HEK293 (cell line): ENCODE results near the gene RAB9A.

Source experiments
- CTCF ChIA-PET: fragments of 350-600 bp; formaldehyde crosslinking; extraction: SDS; loops from one replicate; lab custom pipeline; 2021; ENCODE audit warnings: antibody characterized with exemption; lab: Yijun Ruan, JAX
- POLR2A ChIA-PET: fragments of 300-600 bp; formaldehyde crosslinking; extraction: SDS; loops from one replicate; lab custom pipeline; 2020; ENCODE audit warnings: antibody characterized with exemption, inconsistent platforms; lab: Yijun Ruan, JAX
- H3K27ac ChIP-seq: fragments of 200-500 bp; sonication (Bioruptor generic); 2 replicates; pipeline ENCODE4 v1.5.1; 2014; ENCODE audit warnings: low read depth, low read length, control low read depth, inconsistent platforms; ENCODE audit errors: extremely low read depth
- H3K36me3 ChIP-seq, 2 experiments: fragments of 200-500 bp in 1 of 2; sonication (Bioruptor generic) in 1 of 2; 1 replicate in 1 of 2; 2 replicates in 1 of 2; pipeline ENCODE4 v1.5.1; 2014 to 2017; ENCODE audit warnings: inconsistent platforms in 2 of 2, low read length in 2 of 2; ENCODE audit not compliant: control insufficient read depth in 2 of 2, insufficient read depth in 1 of 2
- H3K4me1 ChIP-seq: fragments of 200-500 bp; sonication (Bioruptor generic); 2 replicates; pipeline ENCODE4 v1.5.1; 2014; ENCODE audit warnings: mild to moderate bottlenecking, low read length, inconsistent platforms; ENCODE audit not compliant: control insufficient read depth, insufficient read depth
- H3K4me3 ChIP-seq: 2 replicates; pipeline ENCODE4 v1.5.1; 2011; ENCODE audit warnings: low read depth, mild to moderate bottlenecking, control low read depth, low read length, moderate library complexity
- H3K9me3 ChIP-seq: fragments of 200-500 bp; sonication (Bioruptor generic); 2 replicates; pipeline ENCODE4 v1.5.1; 2014; ENCODE audit warnings: low read depth, low read length, inconsistent platforms; ENCODE audit not compliant: control insufficient read depth, insufficient read depth
- HOXA7 ChIP-seq: sonication (generic); formaldehyde crosslinking; IDR thresholded peaks from 2 replicates; pipeline ENCODE4 v1.8.1; 2022; ENCODE audit warnings: missing genetic modification reagents, borderline replicate concordance
- MEIS1 ChIP-seq: sonication (generic); formaldehyde crosslinking; IDR thresholded peaks from 2 replicates; pipeline ENCODE4 v1.8.1; 2022; ENCODE audit warnings: missing genetic modification reagents, mild to moderate bottlenecking, borderline replicate concordance
- SCRT1 ChIP-seq: fragments of 450-650 bp; formaldehyde crosslinking; IDR thresholded peaks from 2 replicates; pipeline ENCODE4 v1.5.1; 2016; ENCODE audit warnings: missing biosample characterization, missing genetic modification characterization, borderline replicate concordance
- TCF7L2 ChIP-seq: IDR thresholded peaks from 2 replicates; pipeline ENCODE4 v1.6.1; 2011; ENCODE audit warnings: low read depth, mild to moderate bottlenecking, inconsistent platforms, low read length, moderate library complexity, borderline replicate concordance
- ZBTB1 ChIP-seq: fragments of 450-650 bp; formaldehyde crosslinking; IDR thresholded peaks from 2 replicates; pipeline ENCODE4 v1.5.1; 2016; ENCODE audit warnings: missing biosample characterization, missing genetic modification characterization
- ZBTB21 ChIP-seq: fragments of 450-650 bp; formaldehyde crosslinking; IDR thresholded peaks from 2 replicates; pipeline ENCODE4 v1.5.1; 2017; ENCODE audit warnings: missing biosample characterization, missing genetic modification characterization
- ZFP3 ChIP-seq: fragments of 450-650 bp; formaldehyde crosslinking; IDR thresholded peaks from 2 replicates; pipeline ENCODE4 v1.5.1; 2016; ENCODE audit warnings: low read depth, missing biosample characterization, missing genetic modification characterization
- ZFP37 ChIP-seq: fragments of 450-650 bp; formaldehyde crosslinking; IDR thresholded peaks from 2 replicates; pipeline ENCODE4 v1.5.1; 2016; ENCODE audit warnings: missing biosample characterization, missing genetic modification characterization
- ZNF169 ChIP-seq: fragments of 450-650 bp; formaldehyde crosslinking; IDR thresholded peaks from 2 replicates; pipeline ENCODE4 v1.5.1; 2016; ENCODE audit warnings: missing biosample characterization, missing genetic modification characterization
- ZNF175 ChIP-seq: fragments of 450-650 bp; formaldehyde crosslinking; IDR thresholded peaks from 2 replicates; pipeline ENCODE4 v1.5.1; 2016; ENCODE audit warnings: missing biosample characterization, missing genetic modification characterization
- ZNF239 ChIP-seq: fragments of 450-650 bp; formaldehyde crosslinking; IDR thresholded peaks from 2 replicates; pipeline ENCODE4 v1.5.1; 2016; ENCODE audit warnings: missing biosample characterization, missing genetic modification characterization
- ZNF24 ChIP-seq: fragments of 450-650 bp; formaldehyde crosslinking; IDR thresholded peaks from 2 replicates; pipeline ENCODE4 v1.5.1; 2016; ENCODE audit warnings: missing biosample characterization, missing genetic modification characterization
- ZNF335 ChIP-seq: fragments of 450-650 bp; formaldehyde crosslinking; conservative IDR thresholded peaks from 2 replicates; pipeline ENCODE4 v1.5.1; 2016; ENCODE audit warnings: missing biosample characterization, missing genetic modification characterization
- ZNF350 ChIP-seq: fragments of 450-650 bp; formaldehyde crosslinking; IDR thresholded peaks from 2 replicates; pipeline ENCODE4 v1.5.0; 2017; ENCODE audit warnings: missing biosample characterization, mild to moderate bottlenecking, missing genetic modification characterization
- ZNF391 ChIP-seq: fragments of 450-650 bp; formaldehyde crosslinking; IDR thresholded peaks from 2 replicates; pipeline ENCODE4 v1.5.1; 2016; ENCODE audit warnings: low read depth, missing biosample characterization, missing genetic modification characterization, borderline replicate concordance
- ZNF416 ChIP-seq: fragments of 450-650 bp; formaldehyde crosslinking; IDR thresholded peaks from 2 replicates; pipeline ENCODE4 v1.5.1; 2016; ENCODE audit warnings: missing biosample characterization, missing genetic modification characterization
- ZNF433 ChIP-seq: fragments of 450-650 bp; formaldehyde crosslinking; IDR thresholded peaks from 2 replicates; pipeline ENCODE4 v1.5.1; 2016; ENCODE audit warnings: missing biosample characterization, missing genetic modification characterization, low read depth
- ZNF558 ChIP-seq: fragments of 450-650 bp; formaldehyde crosslinking; IDR thresholded peaks from 2 replicates; pipeline ENCODE4 v1.5.1; 2016; ENCODE audit warnings: missing biosample characterization, missing genetic modification characterization
- ZNF600 ChIP-seq: fragments of 450-650 bp; formaldehyde crosslinking; IDR thresholded peaks from 2 replicates; pipeline ENCODE4 v1.5.1; 2016; ENCODE audit warnings: missing biosample characterization, missing genetic modification characterization
- TF ChIP-seq, protein P1 (sequence below): fragments of 450-650 bp; formaldehyde crosslinking; IDR thresholded peaks from 2 replicates; pipeline ENCODE4 v1.5.1; 2016; ENCODE audit warnings: missing biosample characterization, missing genetic modification characterization
- TF ChIP-seq, protein P2 (sequence below): fragments of 450-650 bp; formaldehyde crosslinking; IDR thresholded peaks from 2 replicates; pipeline ENCODE4 v1.5.1; 2017; ENCODE audit warnings: missing biosample characterization, missing genetic modification characterization
- TF ChIP-seq, protein P3 (sequence below): fragments of 450-650 bp; formaldehyde crosslinking; IDR thresholded peaks from 2 replicates; pipeline ENCODE4 v1.5.1; 2016; ENCODE audit warnings: missing biosample characterization, missing genetic modification characterization
- TF ChIP-seq, protein P4 (sequence below): fragments of 450-650 bp; formaldehyde crosslinking; IDR thresholded peaks from 2 replicates; pipeline ENCODE4 v1.5.1; 2017; ENCODE audit warnings: missing biosample characterization, mild to moderate bottlenecking, missing genetic modification characterization, moderate library complexity
- TF ChIP-seq, protein P5 (sequence below): fragments of 450-650 bp; formaldehyde crosslinking; IDR thresholded peaks from 2 replicates; pipeline ENCODE4 v1.5.1; 2016; ENCODE audit warnings: missing biosample characterization, missing genetic modification characterization
- TF ChIP-seq, protein P6 (sequence below): fragments of 450-650 bp; formaldehyde crosslinking; IDR thresholded peaks from 2 replicates; pipeline ENCODE4 v1.5.1; 2017; ENCODE audit warnings: missing biosample characterization, missing genetic modification characterization
- TF ChIP-seq, protein P7 (sequence below): fragments of 450-650 bp; IDR thresholded peaks from 2 replicates; pipeline ENCODE4 v1.5.1; 2018; ENCODE audit warnings: missing biosample characterization, missing genetic modification characterization

Gene RAB9A

DNA sequence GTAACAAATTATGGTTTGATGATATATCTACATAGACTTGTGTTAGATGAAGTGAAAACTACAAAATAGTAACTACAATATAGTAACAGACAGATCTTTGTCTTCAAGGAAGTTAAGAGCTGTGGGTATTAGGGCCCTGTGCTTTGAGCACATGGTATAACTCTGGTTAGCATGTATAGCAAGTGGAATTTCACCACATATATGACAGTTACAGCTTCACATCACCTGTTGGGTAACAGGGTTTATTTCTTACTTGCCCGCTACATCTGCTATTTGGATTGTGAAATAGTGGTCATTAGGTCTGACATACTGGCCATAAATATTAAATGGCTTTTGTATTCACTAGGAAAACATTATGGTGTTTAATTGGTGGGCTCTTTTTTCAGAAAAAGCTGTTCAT, 65.8 kb downstream of the RAB9A start:
- H3K9me3 ChIP-seq: no peaks in the 10 kb centered on the region
- no peak overlapping the region for H3K27ac ChIP-seq
- ChIA-PET POLR2A (interaction anchor here (1.5 kb wide), 1 partner anchor 20 kb away, joined by 4 read pairs; the partner anchor contains the start of genes OFD1 and TRAPPC2), CTCF (interaction anchor here (0.6 to 1.8 kb wide), 3 partner anchors 13 to 34 kb away, joined by 3 to 7 read pairs (median 4); partner anchors contain the start of genes OFD1 and TRAPPC2)
- no peak overlapping the region for H3K4me3 ChIP-seq
- no peaks in the 10 kb centered on the region for H3K4me1 ChIP-seq
- TF ChIP-seq ZNF600 (tag by site-specific recombination) (no peak), ZNF433 (tag by site-specific recombination) (no peak), ZFP37 (tag by site-specific recombination) (no peak), ZNF239 (tag by site-specific recombination) (no peak), SCRT1 (tag by site-specific recombination) (no peak), ZNF416 (tag by site-specific recombination) (no peak), ZBTB1 (tag by site-specific recombination) (no peak), ZNF350 (tag by site-specific recombination) (no peak), ZNF169 (tag by site-specific recombination) (no peak), ZBTB21 (tag by site-specific recombination) (no peak), MEIS1 (CRISPR knock-in tag) (no peak), ZNF24 (no peak), HOXA7 (CRISPR knock-in tag) (no peak), ZNF558 (tag by site-specific recombination) (no peak), TCF7L2 (no peak), ZNF175 (tag by site-specific recombination) (no peak)
- TF ChIP-seq, protein P1, sequence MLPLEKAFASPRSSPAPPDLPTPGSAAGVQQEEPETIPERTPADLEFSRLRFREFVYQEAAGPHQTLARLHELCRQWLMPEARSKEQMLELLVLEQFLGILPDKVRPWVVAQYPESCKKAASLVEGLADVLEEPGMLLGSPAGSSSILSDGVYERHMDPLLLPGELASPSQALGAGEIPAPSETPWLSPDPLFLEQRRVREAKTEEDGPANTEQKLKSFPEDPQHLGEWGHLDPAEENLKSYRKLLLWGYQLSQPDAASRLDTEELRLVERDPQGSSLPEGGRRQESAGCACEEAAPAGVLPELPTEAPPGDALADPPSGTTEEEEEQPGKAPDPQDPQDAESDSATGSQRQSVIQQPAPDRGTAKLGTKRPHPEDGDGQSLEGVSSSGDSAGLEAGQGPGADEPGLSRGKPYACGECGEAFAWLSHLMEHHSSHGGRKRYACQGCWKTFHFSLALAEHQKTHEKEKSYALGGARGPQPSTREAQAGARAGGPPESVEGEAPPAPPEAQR: no peak
- TF ChIP-seq, protein P2, sequence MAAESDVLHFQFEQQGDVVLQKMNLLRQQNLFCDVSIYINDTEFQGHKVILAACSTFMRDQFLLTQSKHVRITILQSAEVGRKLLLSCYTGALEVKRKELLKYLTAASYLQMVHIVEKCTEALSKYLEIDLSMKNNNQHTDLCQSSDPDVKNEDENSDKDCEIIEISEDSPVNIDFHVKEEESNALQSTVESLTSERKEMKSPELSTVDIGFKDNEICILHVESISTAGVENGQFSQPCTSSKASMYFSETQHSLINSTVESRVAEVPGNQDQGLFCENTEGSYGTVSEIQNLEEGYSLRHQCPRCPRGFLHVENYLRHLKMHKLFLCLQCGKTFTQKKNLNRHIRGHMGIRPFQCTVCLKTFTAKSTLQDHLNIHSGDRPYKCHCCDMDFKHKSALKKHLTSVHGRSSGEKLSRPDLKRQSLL (tag by site-specific recombination): no peak
- TF ChIP-seq, protein P3, sequence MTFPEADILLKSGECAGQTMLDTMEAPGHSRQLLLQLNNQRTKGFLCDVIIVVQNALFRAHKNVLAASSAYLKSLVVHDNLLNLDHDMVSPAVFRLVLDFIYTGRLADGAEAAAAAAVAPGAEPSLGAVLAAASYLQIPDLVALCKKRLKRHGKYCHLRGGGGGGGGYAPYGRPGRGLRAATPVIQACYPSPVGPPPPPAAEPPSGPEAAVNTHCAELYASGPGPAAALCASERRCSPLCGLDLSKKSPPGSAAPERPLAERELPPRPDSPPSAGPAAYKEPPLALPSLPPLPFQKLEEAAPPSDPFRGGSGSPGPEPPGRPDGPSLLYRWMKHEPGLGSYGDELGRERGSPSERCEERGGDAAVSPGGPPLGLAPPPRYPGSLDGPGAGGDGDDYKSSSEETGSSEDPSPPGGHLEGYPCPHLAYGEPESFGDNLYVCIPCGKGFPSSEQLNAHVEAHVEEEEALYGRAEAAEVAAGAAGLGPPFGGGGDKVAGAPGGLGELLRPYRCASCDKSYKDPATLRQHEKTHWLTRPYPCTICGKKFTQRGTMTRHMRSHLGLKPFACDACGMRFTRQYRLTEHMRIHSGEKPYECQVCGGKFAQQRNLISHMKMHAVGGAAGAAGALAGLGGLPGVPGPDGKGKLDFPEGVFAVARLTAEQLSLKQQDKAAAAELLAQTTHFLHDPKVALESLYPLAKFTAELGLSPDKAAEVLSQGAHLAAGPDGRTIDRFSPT (tag by site-specific recombination): no peak
- TF ChIP-seq, protein P4, sequence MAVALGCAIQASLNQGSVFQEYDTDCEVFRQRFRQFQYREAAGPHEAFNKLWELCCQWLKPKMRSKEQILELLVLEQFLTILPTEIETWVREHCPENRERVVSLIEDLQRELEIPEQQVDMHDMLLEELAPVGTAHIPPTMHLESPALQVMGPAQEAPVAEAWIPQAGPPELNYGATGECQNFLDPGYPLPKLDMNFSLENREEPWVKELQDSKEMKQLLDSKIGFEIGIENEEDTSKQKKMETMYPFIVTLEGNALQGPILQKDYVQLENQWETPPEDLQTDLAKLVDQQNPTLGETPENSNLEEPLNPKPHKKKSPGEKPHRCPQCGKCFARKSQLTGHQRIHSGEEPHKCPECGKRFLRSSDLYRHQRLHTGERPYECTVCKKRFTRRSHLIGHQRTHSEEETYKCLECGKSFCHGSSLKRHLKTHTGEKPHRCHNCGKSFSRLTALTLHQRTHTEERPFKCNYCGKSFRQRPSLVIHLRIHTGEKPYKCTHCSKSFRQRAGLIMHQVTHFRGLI: no peak
- peaks cover 80 to 81% of the 10 kb centered on the region in 2 experiments for H3K36me3 ChIP-seq

DNA sequence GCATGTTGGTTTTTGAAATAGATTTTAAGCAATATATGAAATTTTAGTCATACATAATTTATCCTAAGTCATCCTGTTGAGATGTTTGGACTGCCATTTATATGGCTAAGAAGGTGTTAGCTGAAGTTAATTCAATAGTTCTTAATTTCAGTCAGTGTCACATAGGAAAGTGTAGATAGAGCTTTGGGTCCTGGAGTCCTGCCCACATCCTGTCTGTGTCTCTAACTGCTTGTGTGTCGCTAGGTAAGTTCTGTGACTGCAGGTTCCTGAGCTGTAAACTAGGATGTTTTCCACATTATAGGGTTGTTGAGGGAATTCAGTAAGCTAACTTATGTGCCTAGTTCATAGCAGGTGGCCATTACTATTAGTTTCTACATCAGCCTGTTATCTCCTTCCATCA, 66.3 kb downstream of the RAB9A start:
- CTCF ChIA-PET: interaction anchor here (0.6 to 1.8 kb wide), 3 partner anchors 20 to 277 kb away, joined by 3 to 7 read pairs (median 4); partner anchors contain the start of genes OFD1 and TRAPPC2
- H3K4me3 ChIP-seq: no peak overlapping the region
- H3K4me1 ChIP-seq: no peaks in the 10 kb centered on the region
- POLR2A ChIA-PET: interaction anchor here (0.7 to 1.5 kb wide), 2 partner anchors 21 to 925 kb away, joined by 4 to 6 read pairs; partner anchors contain the start of genes OFD1 and TRAPPC2
- H3K9me3 ChIP-seq: no peaks in the 10 kb centered on the region
- H3K27ac ChIP-seq: no peak overlapping the region
- peaks cover 83 to 84% of the 10 kb centered on the region in 2 experiments for H3K36me3 ChIP-seq
- TF ChIP-seq, protein P5, sequence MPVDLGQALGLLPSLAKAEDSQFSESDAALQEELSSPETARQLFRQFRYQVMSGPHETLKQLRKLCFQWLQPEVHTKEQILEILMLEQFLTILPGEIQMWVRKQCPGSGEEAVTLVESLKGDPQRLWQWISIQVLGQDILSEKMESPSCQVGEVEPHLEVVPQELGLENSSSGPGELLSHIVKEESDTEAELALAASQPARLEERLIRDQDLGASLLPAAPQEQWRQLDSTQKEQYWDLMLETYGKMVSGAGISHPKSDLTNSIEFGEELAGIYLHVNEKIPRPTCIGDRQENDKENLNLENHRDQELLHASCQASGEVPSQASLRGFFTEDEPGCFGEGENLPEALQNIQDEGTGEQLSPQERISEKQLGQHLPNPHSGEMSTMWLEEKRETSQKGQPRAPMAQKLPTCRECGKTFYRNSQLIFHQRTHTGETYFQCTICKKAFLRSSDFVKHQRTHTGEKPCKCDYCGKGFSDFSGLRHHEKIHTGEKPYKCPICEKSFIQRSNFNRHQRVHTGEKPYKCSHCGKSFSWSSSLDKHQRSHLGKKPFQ (tag by site-specific recombination): no peak
- no peak for TF ChIP-seq ZFP3
- TF ChIP-seq, protein P6, sequence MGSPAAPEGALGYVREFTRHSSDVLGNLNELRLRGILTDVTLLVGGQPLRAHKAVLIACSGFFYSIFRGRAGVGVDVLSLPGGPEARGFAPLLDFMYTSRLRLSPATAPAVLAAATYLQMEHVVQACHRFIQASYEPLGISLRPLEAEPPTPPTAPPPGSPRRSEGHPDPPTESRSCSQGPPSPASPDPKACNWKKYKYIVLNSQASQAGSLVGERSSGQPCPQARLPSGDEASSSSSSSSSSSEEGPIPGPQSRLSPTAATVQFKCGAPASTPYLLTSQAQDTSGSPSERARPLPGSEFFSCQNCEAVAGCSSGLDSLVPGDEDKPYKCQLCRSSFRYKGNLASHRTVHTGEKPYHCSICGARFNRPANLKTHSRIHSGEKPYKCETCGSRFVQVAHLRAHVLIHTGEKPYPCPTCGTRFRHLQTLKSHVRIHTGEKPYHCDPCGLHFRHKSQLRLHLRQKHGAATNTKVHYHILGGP: no peak
- TF ChIP-seq ZNF335 (tag by site-specific recombination): no peak
- TF ChIP-seq, protein P7, sequence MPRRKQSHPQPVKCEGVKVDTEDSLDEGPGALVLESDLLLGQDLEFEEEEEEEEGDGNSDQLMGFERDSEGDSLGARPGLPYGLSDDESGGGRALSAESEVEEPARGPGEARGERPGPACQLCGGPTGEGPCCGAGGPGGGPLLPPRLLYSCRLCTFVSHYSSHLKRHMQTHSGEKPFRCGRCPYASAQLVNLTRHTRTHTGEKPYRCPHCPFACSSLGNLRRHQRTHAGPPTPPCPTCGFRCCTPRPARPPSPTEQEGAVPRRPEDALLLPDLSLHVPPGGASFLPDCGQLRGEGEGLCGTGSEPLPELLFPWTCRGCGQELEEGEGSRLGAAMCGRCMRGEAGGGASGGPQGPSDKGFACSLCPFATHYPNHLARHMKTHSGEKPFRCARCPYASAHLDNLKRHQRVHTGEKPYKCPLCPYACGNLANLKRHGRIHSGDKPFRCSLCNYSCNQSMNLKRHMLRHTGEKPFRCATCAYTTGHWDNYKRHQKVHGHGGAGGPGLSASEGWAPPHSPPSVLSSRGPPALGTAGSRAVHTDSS: no peak
- TF ChIP-seq ZNF391 (tag by site-specific recombination): no peak
